ENCODE data around the gene SPEM3. TPM values are rescaled to one million over a fixed set of nuclear protein-coding genes. Genes with fewer than 3 reads are reported as not detected.

SPEM3 gene
- total RNA-seq, 1 donor from 2014 or later, result not detected

DNA sequence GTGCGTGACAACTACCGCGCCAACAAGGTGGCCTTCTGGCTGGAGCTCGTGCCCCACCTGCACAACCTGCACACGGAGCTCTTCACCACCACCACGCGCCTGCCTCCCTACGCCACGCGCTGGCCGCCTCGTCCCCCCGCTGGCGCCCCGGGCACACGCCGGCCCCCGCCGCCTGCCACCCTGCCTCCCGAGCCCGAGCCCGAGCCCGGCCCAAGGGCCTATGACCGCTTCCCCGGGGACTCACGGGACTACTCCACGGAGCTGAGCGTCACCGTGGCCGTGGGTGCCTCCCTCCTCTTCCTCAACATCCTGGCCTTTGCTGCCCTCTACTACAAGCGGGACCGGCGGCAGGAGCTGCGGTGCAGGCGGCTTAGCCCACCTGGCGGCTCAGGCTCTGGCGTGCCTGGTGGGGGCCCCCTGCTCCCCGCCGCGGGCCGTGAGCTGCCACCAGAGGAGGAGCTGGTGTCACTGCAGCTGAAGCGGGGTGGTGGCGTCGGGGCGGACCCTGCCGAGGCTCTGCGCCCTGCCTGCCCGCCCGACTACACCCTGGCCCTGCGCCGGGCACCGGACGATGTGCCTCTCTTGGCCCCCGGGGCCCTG is 11.5 kb upstream of the SPEM3 start:
- Mint-ChIP-seq H3K4me1 (ENCODE audit: low read depth) (no peaks in the 10 kb centered on the region), H3K9me3 (no peaks in the 10 kb centered on the region), H3K27me3 (ENCODE audit: insufficient read depth) (peaks cover 3% of the 10 kb centered on the region), H3K36me3 (ENCODE audit: low read depth) (no peaks in the 10 kb centered on the region), H3K27ac (no peak overlapping the region), H3K4me3 (no peak overlapping the region)
- intact Hi-C loops (cut with micrococcal nuclease), result no loop called here
- DNase-seq (ENCODE audit: low spot score), result no peak

DNA sequence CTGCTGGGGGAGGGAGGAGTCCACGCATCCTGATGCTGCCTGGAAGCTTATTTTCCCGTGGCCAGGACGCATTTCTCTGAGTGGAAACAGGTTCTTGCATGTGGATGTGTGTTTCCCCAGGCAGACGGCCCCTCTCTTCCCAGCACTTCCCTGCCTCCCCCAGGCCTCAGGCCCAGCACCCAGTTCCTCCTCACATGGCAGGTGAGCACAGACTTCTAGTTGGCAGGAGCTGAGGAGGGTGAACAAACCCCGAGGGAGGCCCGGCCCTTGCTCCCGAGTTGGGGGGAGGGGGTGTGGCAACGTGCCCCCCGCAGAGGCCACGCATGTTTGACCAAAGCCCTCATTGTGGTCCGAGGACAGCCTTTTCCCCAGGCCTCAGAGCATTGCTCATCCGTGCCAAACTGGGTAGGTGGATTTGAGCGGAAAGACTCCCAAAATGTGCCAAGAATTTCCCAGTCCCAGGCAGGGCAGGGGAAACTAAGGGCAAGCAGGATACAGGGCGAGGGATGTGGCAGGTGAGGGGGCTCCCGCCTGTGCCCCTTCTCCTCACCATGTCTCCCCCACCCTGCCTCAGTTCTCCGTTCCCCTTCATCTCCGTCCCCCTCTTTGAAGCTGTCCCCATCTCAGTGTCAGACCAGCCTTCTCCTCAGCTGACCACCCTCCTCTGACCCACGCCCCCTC is 10.0 kb upstream of the SPEM3 start:
- H3K36me3 Mint-ChIP-seq (ENCODE audit: low read depth), result no peaks in the 10 kb centered on the region
- no peaks in the 10 kb centered on the region for H3K4me1 Mint-ChIP-seq (ENCODE audit: low read depth)
- no peaks in the 10 kb centered on the region for H3K27me3 Mint-ChIP-seq (ENCODE audit: insufficient read depth)
- H3K27ac Mint-ChIP-seq, result no peak overlapping the region
- intact Hi-C loops (cut with micrococcal nuclease), result no loop called here
- H3K4me3 Mint-ChIP-seq, result no peak overlapping the region
- H3K9me3 Mint-ChIP-seq, result no peaks in the 10 kb centered on the region
- no peak for DNase-seq (ENCODE audit: low spot score)

GRCh38 chr17:7419819-7420610 is 8.6 kb upstream of the SPEM3 start, which contains the start of gene SPEM1:
TSS of gene SPEM1 (plus strand) at chr17:7420324. CDS start at chr17:7420385, 61 bp downstream.
- Mint-ChIP-seq H3K27me3 (ENCODE audit: insufficient read depth) (no peaks in the 10 kb centered on the region), H3K27ac (no peak within 1 kb of the TSS)
- intact Hi-C loops (cut with micrococcal nuclease), result no loop called here

DNA sequence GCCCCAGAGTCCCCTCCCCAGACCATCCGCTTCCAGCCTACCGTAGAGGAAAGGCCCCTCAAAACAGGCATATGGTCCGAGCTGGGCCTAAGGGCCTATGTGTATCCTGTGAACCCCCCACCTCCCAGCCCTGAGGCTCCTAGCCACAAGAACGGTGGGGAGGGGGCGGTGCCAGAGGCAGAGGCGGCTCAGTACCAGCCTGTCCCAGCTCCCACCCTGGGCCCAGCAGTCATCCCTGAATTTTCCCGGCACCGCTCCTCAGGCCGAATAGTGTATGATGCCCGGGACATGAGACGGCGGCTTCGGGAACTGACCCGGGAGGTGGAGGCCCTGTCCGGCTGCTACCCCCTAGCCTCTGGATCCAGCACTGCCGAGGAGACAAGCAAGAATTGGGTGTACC is 7.5 kb upstream of the SPEM3 start:
- Mint-ChIP-seq H3K27me3 (ENCODE audit: insufficient read depth) (no peaks in the 10 kb centered on the region), H3K4me3 (no peak overlapping the region), H3K36me3 (ENCODE audit: low read depth) (no peaks in the 10 kb centered on the region), H3K9me3 (no peaks in the 10 kb centered on the region), H3K4me1 (ENCODE audit: low read depth) (no peaks in the 10 kb centered on the region), H3K27ac (no peak overlapping the region)
- intact Hi-C loops (cut with micrococcal nuclease), result no loop called here
- no peak for DNase-seq (ENCODE audit: low spot score)

More at GRCh38 chr17:7419819-7420610, 8.6 kb upstream of the SPEM3 start, which contains the start of gene SPEM1:
- Mint-ChIP-seq H3K4me1 (ENCODE audit: low read depth) (no peaks in the 10 kb centered on the region), H3K9me3 (no peaks in the 10 kb centered on the region), H3K4me3 (no peak within 1 kb of the TSS), H3K36me3 (ENCODE audit: low read depth) (no peaks in the 10 kb centered on the region)
- no peak for DNase-seq (ENCODE audit: low spot score)

DNA sequence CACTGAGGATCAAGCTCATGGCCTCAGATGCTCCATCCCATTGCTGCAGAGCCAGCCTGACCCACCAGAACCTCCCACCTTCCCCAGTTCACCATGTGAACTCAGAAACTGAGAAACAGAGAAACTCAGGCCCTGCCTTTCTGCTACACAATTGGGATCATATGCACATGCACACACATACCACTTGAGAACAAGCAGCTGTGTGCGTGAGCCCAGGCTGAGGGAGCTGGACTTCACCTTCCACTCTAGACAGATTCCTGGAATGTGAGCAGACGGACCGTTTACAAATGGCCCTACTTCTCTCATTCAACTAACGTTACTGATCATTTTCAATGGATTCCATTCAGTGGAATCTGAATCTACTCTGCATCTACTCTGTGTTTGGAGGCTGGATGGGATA is 5.0 kb upstream of the SPEM3 start:
- DNase-seq (ENCODE audit: low spot score), result no peak
- H3K27me3 Mint-ChIP-seq (ENCODE audit: insufficient read depth), result no peaks in the 10 kb centered on the region
- H3K36me3 Mint-ChIP-seq (ENCODE audit: low read depth), result no peaks in the 10 kb centered on the region
- no peaks in the 10 kb centered on the region for H3K9me3 Mint-ChIP-seq
- no peak overlapping the region for H3K27ac Mint-ChIP-seq
- H3K4me1 Mint-ChIP-seq (ENCODE audit: low read depth), result no peaks in the 10 kb centered on the region
- H3K4me3 Mint-ChIP-seq, result no peak overlapping the region
- intact Hi-C loops (cut with micrococcal nuclease), result no loop called here

DNA sequence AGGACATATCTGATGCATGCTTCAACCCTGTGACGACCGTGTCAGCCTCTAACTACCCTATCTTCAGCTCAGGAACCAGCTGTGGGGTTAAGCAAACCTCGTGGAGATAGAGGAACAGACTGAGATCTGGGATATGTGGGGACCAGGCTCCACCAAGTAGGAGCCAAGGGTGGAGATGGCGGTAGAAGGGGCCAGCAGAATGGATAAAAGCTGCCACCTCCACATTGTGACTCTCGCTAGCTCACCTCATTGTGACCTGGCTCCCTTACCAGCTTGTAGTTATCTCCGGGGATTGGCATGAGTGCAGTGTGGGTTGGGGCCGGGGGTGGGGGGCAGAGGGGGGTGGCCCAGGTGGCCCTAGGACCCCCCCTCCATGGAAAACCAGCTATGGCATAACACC is 3.3 kb upstream of the SPEM3 start, which contains the start of gene SPEM2:
Gene SPEM2, plus strand, starts transcription at position 301 of the 400 bp plus-strand sequence. Its CDS starts 73 bp downstream, at position 374.
- Mint-ChIP-seq H3K27ac (no peak within 1 kb of the TSS), H3K36me3 (ENCODE audit: low read depth) (no peaks in the 10 kb centered on the region), H3K9me3 (no peaks in the 10 kb centered on the region), H3K4me3 (no peak within 1 kb of the TSS), H3K27me3 (ENCODE audit: insufficient read depth) (no peaks in the 10 kb centered on the region), H3K4me1 (ENCODE audit: low read depth) (no peaks in the 10 kb centered on the region)
- intact Hi-C loops (cut with micrococcal nuclease), result no loop called here
- no peak for DNase-seq (ENCODE audit: low spot score)

DNA sequence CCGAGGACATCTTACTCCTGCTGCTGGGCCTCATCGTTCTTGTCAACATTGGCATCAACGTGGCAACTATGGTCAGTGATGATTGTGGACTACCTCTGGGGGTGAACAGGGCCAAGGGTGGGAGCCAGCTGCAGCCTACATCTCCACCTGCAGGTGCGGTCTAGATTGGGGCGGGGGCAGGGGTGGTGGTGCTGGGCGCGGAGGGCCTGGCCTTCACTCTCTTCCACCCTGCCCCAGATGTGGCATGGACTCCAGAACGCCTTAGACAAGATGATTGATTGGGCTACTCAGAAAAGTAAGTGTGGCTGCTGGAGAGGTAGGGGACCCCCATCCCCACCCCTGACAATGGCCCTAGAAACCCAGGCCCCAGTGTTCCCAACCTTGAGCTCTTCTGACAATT is 2.9 kb upstream of the SPEM3 start:
- Mint-ChIP-seq H3K4me1 (ENCODE audit: low read depth) (no peaks in the 10 kb centered on the region), H3K9me3 (no peaks in the 10 kb centered on the region), H3K36me3 (ENCODE audit: low read depth) (no peaks in the 10 kb centered on the region), H3K27ac (no peak overlapping the region), H3K27me3 (ENCODE audit: insufficient read depth) (no peaks in the 10 kb centered on the region), H3K4me3 (no peak overlapping the region)
- intact Hi-C loops (cut with micrococcal nuclease), result no loop called here
- no peak for DNase-seq (ENCODE audit: low spot score)

GRCh38 chr17:7426203-7426863 is 2.3 kb upstream of the SPEM3 start:
- Mint-ChIP-seq H3K36me3 (ENCODE audit: low read depth) (no peaks in the 10 kb centered on the region), H3K27ac (no peak overlapping the region)

DNA sequence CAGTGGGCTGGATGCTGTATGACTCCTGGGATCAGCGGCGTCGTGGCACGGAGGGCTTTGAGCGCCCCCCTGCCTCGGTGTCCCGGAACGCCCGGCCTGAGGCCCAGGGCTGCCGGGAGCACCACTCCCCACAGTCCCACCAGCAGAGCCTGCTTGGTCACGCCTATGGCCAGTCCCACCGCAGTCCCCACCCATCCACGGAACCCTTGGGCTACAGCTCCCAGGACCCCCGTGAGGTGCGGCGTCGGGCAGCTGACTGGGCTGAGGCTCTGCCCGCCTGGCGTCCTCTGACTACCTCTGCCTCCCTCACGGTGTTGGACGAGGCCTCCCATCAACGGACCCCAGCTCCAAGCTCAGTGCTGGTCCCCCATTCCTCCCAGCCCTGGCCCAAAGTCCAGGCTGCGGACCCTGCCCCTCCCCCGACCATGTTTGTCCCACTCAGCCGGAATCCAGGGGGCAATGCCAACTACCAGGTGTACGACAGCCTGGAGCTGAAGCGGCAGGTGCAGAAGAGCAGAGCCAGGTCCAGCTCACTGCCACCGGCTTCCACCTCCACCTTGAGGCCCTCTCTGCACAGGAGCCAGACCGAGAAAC is 1.7 kb upstream of the SPEM3 start:
- intact Hi-C loops (cut with micrococcal nuclease), result no loop called here
- Mint-ChIP-seq H3K9me3 (no peaks in the 10 kb centered on the region), H3K4me3 (no peak overlapping the region), H3K27me3 (ENCODE audit: insufficient read depth) (no peaks in the 10 kb centered on the region), H3K4me1 (ENCODE audit: low read depth) (no peaks in the 10 kb centered on the region), H3K36me3 (ENCODE audit: low read depth) (no peaks in the 10 kb centered on the region), H3K27ac (no peak overlapping the region)
- no peak for DNase-seq (ENCODE audit: low spot score)

More at GRCh38 chr17:7426203-7426863, 2.3 kb upstream of the SPEM3 start:
- no peak overlapping the region for H3K4me3 Mint-ChIP-seq
- no peaks in the 10 kb centered on the region for H3K9me3 Mint-ChIP-seq
- intact Hi-C loops (cut with micrococcal nuclease), result no loop called here
- no peak for DNase-seq (ENCODE audit: low spot score)
- H3K4me1 Mint-ChIP-seq (ENCODE audit: low read depth), result no peaks in the 10 kb centered on the region
- no peaks in the 10 kb centered on the region for H3K27me3 Mint-ChIP-seq (ENCODE audit: insufficient read depth)

- Mint-ChIP-seq H3K9me3 (no peaks in the 10 kb centered on the region), H3K36me3 (ENCODE audit: low read depth) (no peaks in the 10 kb centered on the region), H3K27ac (no peak overlapping the region), H3K27me3 (ENCODE audit: insufficient read depth) (no peaks in the 10 kb centered on the region), H3K4me3 (no peak overlapping the region), H3K4me1 (ENCODE audit: low read depth) (no peaks in the 10 kb centered on the region)
- intact Hi-C loops (cut with micrococcal nuclease), result no loop called here
- no peak for DNase-seq (ENCODE audit: low spot score)
Measured at GRCh38 chr17:7427549-7427948, 1.1 kb upstream of the SPEM3 start.

DNA sequence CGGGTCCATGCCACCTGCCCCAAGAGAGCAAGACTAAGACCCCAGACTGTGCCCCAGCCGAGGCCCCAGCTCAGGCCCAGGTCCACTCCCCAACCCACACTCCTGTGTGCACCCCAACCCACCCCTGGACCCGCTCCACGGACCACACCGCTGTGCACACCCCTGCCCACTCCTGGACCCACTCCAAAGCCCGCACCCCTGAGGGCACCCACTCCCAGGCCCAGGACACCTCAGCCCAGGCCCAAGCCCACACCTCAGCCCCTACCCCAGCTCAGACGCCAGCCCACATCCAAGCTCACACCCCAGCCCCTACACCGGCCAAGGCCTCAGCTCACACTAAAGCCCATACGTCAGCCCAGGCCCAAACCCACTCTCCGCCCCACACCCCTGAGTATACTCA is 1.1 kb downstream of the SPEM3 start:
- H3K27ac Mint-ChIP-seq, result no peak overlapping the region
- DNase-seq (ENCODE audit: low spot score), result no peak
- H3K4me1 Mint-ChIP-seq (ENCODE audit: low read depth), result no peaks in the 10 kb centered on the region
- H3K36me3 Mint-ChIP-seq (ENCODE audit: low read depth), result no peaks in the 10 kb centered on the region
- H3K9me3 Mint-ChIP-seq, result no peaks in the 10 kb centered on the region
- H3K4me3 Mint-ChIP-seq, result no peak overlapping the region
- no peaks in the 10 kb centered on the region for H3K27me3 Mint-ChIP-seq (ENCODE audit: insufficient read depth)
- intact Hi-C loops (cut with micrococcal nuclease), result no loop called here

GRCh38 chr17:7431231-7431630 is 2.6 kb downstream of the SPEM3 start:
- Mint-ChIP-seq H3K4me1 (ENCODE audit: low read depth) (peaks cover 8% of the 10 kb centered on the region), H3K9me3 (no peaks in the 10 kb centered on the region), H3K27me3 (ENCODE audit: insufficient read depth) (no peaks in the 10 kb centered on the region), H3K27ac (no peak overlapping the region), H3K4me3 (no peak overlapping the region), H3K36me3 (ENCODE audit: low read depth) (no peaks in the 10 kb centered on the region)
- no peak for DNase-seq (ENCODE audit: low spot score)
- intact Hi-C loops (cut with micrococcal nuclease), result no loop called here

Measured in activated T-helper 1 cell treated with anti-CD3 and anti-CD28 coated beads, Interleukin-12 subunit alpha, Interleukin-12 subunit beta, Interleukin-2, Interleukin-4 antibody, amounts not matched to agents 30 ng/mL and 10 ng/mL and 1 ng/mL, durations not matched to agents 14 hours and 24 hours and 36 hours (primary cell).